WTC11 (cell line): Measurements from ENCODE around the gene DYNLL1. TPM values are rescaled to one million over a fixed set of nuclear protein-coding genes. Genes with fewer than 3 reads are reported as not detected.

ENCODE experiments used
- ATAC-seq: fragments of 200-7000 bp; cut with Tn5 transposase; 2 replicates; pipeline ENCODE4 v1.10.0; 2021; ENCODE audit warnings: mild to moderate bottlenecking, moderate library complexity
- CTCF ChIA-PET: fragments of 300-600 bp; sonication (Branson Sonifier 250); formaldehyde crosslinking; loops from one replicate; lab custom pipeline; 2021; ENCODE audit warnings: antibody characterized with exemption; lab: Charles Lee
- POLR2A ChIA-PET: fragments of 350-600 bp; sonication (Branson Sonifier 250); formaldehyde crosslinking; loops from one replicate; lab custom pipeline; 2021; ENCODE audit warnings: antibody characterized with exemption; lab: Charles Lee
- DNase-seq: peaks from one replicate; pipeline ENCODE4 v3.0.0; 2021; ENCODE audit warnings: low spot score
- H3K27ac Mint-ChIP-seq: 2 replicates; pipeline ENCODE4 v1.8.0; 2021; ENCODE audit warnings: mixed read lengths
- H3K27me3 Mint-ChIP-seq: 2 replicates; pipeline ENCODE4 v1.8.0; 2021; ENCODE audit warnings: low read depth, mild to moderate bottlenecking, moderate library complexity, mixed read lengths
- H3K36me3 Mint-ChIP-seq: 2 replicates; pipeline ENCODE4 v1.8.0; 2021; ENCODE audit warnings: mixed read lengths
- H3K4me1 Mint-ChIP-seq: 2 replicates; pipeline ENCODE4 v1.8.0; 2022; ENCODE audit warnings: mixed read lengths
- H3K4me3 Mint-ChIP-seq: 2 replicates; pipeline ENCODE4 v1.8.0; 2021; ENCODE audit warnings: mild to moderate bottlenecking, moderate library complexity, mixed read lengths
- H3K9me3 Mint-ChIP-seq: 2 replicates; pipeline ENCODE4 v1.8.0; 2021; ENCODE audit warnings: mixed read lengths
- FOXP1 ChIP-seq: sonication (generic); formaldehyde crosslinking; IDR thresholded peaks from 2 replicates; pipeline ENCODE4 v1.8.0; 2022; ENCODE audit warnings: missing genetic modification reagents, mild to moderate bottlenecking, moderate library complexity, borderline replicate concordance
- KAT7 ChIP-seq: sonication (generic); formaldehyde crosslinking; IDR thresholded peaks from 2 replicates; pipeline ENCODE4 v1.8.1; 2023; ENCODE audit warnings: missing genetic modification reagents, mild to moderate bottlenecking, borderline replicate concordance
- NR2C2 ChIP-seq: sonication (generic); formaldehyde crosslinking; IDR thresholded peaks from 2 replicates; pipeline ENCODE4 v1.8.0; 2022; ENCODE audit warnings: mild to moderate bottlenecking, missing genetic modification reagents
- TP53 ChIP-seq: sonication (generic); formaldehyde crosslinking; IDR thresholded peaks from 2 replicates; pipeline ENCODE4 v1.8.1; 2023; ENCODE audit warnings: mild to moderate bottlenecking, missing genetic modification reagents
- ZNF121 ChIP-seq: sonication (generic); formaldehyde crosslinking; IDR thresholded peaks from 2 replicates; pipeline ENCODE4 v1.8.0; 2023; ENCODE audit warnings: missing genetic modification reagents
- total RNA-seq: library from RNA; stranded (reverse); gene quantifications from 3 replicates; pipeline ENCODE4 v1.2.3, GENCODE V29; 2021
- TF ChIP-seq, protein P1 (sequence below): sonication (generic); formaldehyde crosslinking; IDR thresholded peaks from 2 replicates; pipeline ENCODE4 v1.8.1; 2022; ENCODE audit warnings: low read depth, mild to moderate bottlenecking, moderate library complexity, missing genetic modification reagents, borderline replicate concordance
- TF ChIP-seq, protein P2 (sequence below): sonication (generic); formaldehyde crosslinking; IDR thresholded peaks from 2 replicates; pipeline ENCODE4 v1.8.1; 2023; ENCODE audit warnings: mild to moderate bottlenecking, missing genetic modification reagents, borderline replicate concordance
- TF ChIP-seq, protein P3 (sequence below): sonication (generic); formaldehyde crosslinking; IDR thresholded peaks from 2 replicates; pipeline ENCODE4 v1.8.1; 2023; ENCODE audit warnings: mild to moderate bottlenecking, missing genetic modification reagents, moderate library complexity
- TF ChIP-seq, protein P4 (sequence below): sonication (generic); formaldehyde crosslinking; IDR thresholded peaks from 2 replicates; pipeline ENCODE4 v1.8.0; 2022; ENCODE audit warnings: mild to moderate bottlenecking, missing genetic modification reagents
- TF ChIP-seq, protein P5 (sequence below): sonication (generic); formaldehyde crosslinking; IDR thresholded peaks from 2 replicates; pipeline ENCODE4 v1.8.0; 2022; ENCODE audit warnings: missing genetic modification reagents
- TF ChIP-seq, protein P6 (sequence below): sonication (generic); formaldehyde crosslinking; IDR thresholded peaks from 2 replicates; pipeline ENCODE4 v1.8.0; 2022; ENCODE audit warnings: mild to moderate bottlenecking, missing genetic modification reagents

The DYNLL1 gene
- total RNA-seq, 1 experiment from 2014 or later: 327 TPM

GRCh38 chr12:120490325-120490724, 5.6 kb upstream of the DYNLL1 start:
- no peak for ATAC-seq
- H3K4me3 Mint-ChIP-seq: no peak overlapping the region
- CTCF ChIA-PET: no interaction called here
- no peaks in the 10 kb centered on the region for H3K9me3 Mint-ChIP-seq
- peaks cover 9% of the 10 kb centered on the region for H3K4me1 Mint-ChIP-seq
- H3K27ac Mint-ChIP-seq: no peak overlapping the region; the same call in 1 of the 2 replicates
- POLR2A ChIA-PET: no interaction called here
- no peaks in the 10 kb centered on the region for H3K36me3 Mint-ChIP-seq
- no peaks in the 10 kb centered on the region for H3K27me3 Mint-ChIP-seq
- TF ChIP-seq, protein P1, sequence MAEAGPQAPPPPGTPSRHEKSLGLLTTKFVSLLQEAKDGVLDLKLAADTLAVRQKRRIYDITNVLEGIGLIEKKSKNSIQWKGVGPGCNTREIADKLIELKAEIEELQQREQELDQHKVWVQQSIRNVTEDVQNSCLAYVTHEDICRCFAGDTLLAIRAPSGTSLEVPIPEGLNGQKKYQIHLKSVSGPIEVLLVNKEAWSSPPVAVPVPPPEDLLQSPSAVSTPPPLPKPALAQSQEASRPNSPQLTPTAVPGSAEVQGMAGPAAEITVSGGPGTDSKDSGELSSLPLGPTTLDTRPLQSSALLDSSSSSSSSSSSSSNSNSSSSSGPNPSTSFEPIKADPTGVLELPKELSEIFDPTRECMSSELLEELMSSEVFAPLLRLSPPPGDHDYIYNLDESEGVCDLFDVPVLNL: no peak
- TF ChIP-seq NR2C2 (CRISPR knock-in tag) (no peak), TP53 (no peak), KAT7 (CRISPR knock-in tag) (no peak)
- TF ChIP-seq, protein P2, sequence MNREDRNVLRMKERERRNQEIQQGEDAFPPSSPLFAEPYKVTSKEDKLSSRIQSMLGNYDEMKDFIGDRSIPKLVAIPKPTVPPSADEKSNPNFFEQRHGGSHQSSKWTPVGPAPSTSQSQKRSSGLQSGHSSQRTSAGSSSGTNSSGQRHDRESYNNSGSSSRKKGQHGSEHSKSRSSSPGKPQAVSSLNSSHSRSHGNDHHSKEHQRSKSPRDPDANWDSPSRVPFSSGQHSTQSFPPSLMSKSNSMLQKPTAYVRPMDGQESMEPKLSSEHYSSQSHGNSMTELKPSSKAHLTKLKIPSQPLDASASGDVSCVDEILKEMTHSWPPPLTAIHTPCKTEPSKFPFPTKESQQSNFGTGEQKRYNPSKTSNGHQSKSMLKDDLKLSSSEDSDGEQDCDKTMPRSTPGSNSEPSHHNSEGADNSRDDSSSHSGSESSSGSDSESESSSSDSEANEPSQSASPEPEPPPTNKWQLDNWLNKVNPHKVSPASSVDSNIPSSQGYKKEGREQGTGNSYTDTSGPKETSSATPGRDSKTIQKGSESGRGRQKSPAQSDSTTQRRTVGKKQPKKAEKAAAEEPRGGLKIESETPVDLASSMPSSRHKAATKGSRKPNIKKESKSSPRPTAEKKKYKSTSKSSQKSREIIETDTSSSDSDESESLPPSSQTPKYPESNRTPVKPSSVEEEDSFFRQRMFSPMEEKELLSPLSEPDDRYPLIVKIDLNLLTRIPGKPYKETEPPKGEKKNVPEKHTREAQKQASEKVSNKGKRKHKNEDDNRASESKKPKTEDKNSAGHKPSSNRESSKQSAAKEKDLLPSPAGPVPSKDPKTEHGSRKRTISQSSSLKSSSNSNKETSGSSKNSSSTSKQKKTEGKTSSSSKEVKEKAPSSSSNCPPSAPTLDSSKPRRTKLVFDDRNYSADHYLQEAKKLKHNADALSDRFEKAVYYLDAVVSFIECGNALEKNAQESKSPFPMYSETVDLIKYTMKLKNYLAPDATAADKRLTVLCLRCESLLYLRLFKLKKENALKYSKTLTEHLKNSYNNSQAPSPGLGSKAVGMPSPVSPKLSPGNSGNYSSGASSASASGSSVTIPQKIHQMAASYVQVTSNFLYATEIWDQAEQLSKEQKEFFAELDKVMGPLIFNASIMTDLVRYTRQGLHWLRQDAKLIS: no peak
- TF ChIP-seq, protein P3, sequence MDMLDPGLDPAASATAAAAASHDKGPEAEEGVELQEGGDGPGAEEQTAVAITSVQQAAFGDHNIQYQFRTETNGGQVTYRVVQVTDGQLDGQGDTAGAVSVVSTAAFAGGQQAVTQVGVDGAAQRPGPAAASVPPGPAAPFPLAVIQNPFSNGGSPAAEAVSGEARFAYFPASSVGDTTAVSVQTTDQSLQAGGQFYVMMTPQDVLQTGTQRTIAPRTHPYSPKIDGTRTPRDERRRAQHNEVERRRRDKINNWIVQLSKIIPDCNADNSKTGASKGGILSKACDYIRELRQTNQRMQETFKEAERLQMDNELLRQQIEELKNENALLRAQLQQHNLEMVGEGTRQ (CRISPR knock-in tag): no peak
- TF ChIP-seq, protein P4, sequence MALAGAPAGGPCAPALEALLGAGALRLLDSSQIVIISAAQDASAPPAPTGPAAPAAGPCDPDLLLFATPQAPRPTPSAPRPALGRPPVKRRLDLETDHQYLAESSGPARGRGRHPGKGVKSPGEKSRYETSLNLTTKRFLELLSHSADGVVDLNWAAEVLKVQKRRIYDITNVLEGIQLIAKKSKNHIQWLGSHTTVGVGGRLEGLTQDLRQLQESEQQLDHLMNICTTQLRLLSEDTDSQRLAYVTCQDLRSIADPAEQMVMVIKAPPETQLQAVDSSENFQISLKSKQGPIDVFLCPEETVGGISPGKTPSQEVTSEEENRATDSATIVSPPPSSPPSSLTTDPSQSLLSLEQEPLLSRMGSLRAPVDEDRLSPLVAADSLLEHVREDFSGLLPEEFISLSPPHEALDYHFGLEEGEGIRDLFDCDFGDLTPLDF: no peak
- TF ChIP-seq, protein P5, sequence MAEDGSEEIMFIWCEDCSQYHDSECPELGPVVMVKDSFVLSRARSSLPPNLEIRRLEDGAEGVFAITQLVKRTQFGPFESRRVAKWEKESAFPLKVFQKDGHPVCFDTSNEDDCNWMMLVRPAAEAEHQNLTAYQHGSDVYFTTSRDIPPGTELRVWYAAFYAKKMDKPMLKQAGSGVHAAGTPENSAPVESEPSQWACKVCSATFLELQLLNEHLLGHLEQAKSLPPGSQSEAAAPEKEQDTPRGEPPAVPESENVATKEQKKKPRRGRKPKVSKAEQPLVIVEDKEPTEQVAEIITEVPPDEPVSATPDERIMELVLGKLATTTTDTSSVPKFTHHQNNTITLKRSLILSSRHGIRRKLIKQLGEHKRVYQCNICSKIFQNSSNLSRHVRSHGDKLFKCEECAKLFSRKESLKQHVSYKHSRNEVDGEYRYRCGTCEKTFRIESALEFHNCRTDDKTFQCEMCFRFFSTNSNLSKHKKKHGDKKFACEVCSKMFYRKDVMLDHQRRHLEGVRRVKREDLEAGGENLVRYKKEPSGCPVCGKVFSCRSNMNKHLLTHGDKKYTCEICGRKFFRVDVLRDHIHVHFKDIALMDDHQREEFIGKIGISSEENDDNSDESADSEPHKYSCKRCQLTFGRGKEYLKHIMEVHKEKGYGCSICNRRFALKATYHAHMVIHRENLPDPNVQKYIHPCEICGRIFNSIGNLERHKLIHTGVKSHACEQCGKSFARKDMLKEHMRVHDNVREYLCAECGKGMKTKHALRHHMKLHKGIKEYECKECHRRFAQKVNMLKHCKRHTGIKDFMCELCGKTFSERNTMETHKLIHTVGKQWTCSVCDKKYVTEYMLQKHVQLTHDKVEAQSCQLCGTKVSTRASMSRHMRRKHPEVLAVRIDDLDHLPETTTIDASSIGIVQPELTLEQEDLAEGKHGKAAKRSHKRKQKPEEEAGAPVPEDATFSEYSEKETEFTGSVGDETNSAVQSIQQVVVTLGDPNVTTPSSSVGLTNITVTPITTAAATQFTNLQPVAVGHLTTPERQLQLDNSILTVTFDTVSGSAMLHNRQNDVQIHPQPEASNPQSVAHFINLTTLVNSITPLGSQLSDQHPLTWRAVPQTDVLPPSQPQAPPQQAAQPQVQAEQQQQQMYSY (CRISPR knock-in tag): no peak
- DNase-seq: no peak

DNA sequence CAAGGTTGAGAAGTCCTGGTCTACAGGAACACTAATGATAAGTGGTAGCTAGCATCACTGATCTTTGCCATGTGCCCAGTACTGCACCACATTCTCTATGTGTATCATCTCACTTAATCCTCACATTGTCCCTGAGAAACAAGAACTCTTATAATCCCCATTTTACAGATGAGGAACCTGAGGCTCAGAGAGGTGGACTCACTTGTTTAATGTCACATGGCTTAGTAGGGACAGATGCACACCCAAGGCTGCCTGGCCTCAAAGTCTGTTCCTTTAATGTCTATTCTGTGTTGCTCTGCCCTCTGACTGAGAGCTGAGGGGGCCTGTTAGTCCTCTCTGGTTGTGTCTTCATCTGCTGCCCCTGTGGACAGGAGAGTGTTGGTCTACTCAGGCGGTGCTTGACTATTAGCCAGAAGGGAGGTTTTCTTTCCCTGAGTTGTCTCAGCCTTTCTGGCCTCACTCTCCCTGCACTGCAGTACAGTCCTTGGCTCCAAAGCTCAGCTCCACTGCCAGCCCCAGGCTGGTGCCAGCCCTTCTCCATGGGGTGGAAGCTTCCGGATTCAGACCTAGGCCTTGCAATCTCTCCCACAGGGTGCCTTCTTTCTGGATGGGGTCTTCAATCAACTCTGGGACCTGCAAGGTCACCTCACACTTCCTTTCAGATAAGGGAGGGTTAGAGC, 4.9 kb upstream of the DYNLL1 start:
- no peaks in the 10 kb centered on the region for H3K27me3 Mint-ChIP-seq
- TF ChIP-seq, protein P6, sequence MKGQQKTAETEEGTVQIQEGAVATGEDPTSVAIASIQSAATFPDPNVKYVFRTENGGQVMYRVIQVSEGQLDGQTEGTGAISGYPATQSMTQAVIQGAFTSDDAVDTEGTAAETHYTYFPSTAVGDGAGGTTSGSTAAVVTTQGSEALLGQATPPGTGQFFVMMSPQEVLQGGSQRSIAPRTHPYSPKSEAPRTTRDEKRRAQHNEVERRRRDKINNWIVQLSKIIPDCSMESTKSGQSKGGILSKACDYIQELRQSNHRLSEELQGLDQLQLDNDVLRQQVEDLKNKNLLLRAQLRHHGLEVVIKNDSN (CRISPR knock-in tag): no peak
- no peak for TF ChIP-seq FOXP1 (CRISPR knock-in tag)
- no peak for TF ChIP-seq ZNF121 (CRISPR knock-in tag)
- TF ChIP-seq, all 79 proteins: peak for 0
- no peak for ATAC-seq
- Mint-ChIP-seq H3K36me3 (no peaks in the 10 kb centered on the region), H3K9me3 (no peaks in the 10 kb centered on the region), H3K4me3 (no peak overlapping the region), H3K27ac (no peak overlapping the region; the same call in 1 of the 2 replicates), H3K4me1 (peaks cover 10% of the 10 kb centered on the region)
- POLR2A ChIA-PET: interaction anchor here (0.6 kb wide), 1 partner anchor 343 kb away, joined by 4 read pairs; no protein-coding TSS in a partner anchor
- CTCF ChIA-PET: interaction anchor here (1.8 kb wide), 1 partner anchor 22 kb away, joined by 9 read pairs; the partner anchor contains the start of gene SRSF9
- DNase-seq: no peak
